Stimulated activated naive CD4-positive, alpha-beta T cell treated with Interleukin-2 at 50 U/mL for 16 hours (primary cell): ENCODE results near the gene DBH.
"Not testable (repeated sequence)": the region's sequence is repeated elsewhere in the genome, so short reads cannot be mapped to it uniquely, and the experiment has no call there.

Source experiments
- DNase-seq: peaks from one replicate; lab custom pipeline; 2025; lab: John Stamatoyannopoulos, UW

Gene DBH

DNA sequence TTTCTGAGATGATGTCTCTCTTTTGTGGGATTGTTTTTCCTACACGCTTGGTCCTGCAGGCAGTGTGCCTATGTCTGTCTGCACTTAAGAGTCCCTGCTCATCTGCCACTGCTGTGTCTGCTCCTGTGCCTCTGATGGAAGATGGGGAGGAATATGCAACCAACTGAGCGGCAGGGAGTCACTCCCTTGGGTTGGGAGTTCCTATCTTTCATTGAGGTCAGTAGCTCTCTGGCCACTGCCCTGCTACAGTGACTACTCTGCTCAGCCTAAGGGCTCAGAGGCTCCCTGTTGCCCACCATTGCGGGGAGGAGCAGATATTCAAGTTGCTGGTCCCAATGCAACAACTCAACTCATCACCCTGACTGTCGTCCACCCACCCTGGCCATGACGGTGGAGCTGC is 13.6 kb upstream of the DBH start:
- DNase-seq = no peak

- DNase-seq = not testable (repeated sequence)
Observed at GRCh38 chr9:133626008-133626407, 10.2 kb upstream of the DBH start.

- no peak for DNase-seq
Observed at GRCh38 chr9:133627341-133627740, 8.8 kb upstream of the DBH start.

GRCh38 chr9:133628766-133629165 is 7.4 kb upstream of the DBH start:
- no peak for DNase-seq

DNA sequence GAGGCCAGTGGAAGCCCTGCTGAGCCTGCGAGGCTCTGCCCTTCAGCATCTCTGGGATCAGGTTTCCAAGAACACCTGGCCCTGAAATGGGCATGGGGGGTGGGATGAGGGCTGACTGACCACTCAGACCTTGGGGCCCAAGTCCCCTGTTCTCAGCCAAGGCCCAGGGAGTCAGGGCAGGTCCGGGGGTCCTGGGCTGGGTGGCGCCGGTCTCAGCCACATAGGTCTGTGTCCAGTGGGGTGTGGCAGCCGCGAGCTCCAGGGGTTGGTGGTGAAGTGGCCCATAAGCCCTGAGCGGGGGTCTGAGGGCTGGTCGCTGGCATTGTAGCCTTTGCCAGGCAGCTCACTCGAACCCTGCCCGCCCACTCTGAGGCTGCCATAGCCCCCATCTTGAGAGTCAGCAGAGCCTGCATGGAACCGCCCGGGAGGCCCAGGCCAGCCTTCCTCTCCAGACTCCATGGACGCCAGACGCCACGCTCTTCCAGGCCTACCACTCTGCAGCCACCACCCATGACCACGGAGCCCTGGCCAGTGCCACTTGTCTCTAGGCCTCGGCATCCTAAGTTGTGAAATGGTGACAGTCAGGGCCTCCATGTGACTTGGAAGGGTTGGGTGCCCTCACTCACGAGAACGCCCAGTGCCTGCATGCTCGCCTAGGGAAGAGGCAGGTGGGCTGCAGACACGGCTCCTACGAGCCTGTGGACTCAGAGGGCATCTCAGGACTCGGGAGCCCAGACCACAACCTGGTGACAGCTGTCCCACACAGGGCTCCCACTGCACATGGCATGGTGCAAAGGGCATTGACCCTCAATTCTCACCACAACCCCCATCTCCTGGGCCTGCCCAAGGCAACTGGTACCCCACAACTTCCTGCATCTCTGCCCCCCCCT is 6.7 kb upstream of the DBH start:
- DNase-seq = no peak

GRCh38 chr9:133631111-133631510 is 5.1 kb upstream of the DBH start:
- DNase-seq = no peak

DNA sequence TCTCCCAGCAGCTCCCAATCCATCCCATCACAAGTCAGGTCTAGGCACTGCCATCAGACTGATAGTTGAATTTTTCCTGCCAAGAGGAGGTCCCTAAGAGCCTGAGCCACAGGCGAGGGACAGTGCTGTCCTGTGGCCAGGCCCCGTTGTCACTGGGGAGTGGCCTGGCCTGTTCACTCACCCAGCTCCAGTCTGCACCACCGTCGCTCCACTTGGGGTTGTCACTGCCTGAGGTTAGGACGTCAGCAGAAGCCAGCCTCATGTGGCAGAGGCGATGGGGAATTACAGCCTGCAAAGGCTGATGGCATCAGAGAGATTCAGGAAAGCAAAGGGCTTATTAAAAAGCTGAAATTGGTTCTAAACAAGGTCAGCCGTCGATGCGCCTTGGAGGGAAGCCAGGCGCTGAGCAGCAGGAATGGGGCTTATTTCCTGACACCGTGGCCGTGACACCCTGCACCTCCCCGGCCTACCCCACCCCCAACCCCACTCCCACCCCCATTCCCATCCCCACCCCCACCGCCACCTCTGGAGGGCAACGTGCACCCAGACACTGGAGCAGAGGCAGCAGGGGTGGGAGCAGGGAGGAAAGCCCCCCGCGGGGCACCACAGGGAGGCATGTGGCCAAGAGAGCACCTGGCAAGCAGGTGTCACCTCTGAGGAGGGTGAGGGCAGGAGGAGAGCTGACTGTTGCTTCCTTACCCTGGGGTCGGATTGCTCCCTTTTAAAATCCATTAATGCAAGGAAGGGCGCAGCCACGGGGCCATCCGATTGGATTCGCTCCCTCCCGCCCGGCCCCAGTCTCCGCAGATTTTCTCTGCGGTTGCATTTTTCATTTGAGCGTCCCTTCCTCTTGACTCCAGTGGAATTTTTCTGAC is 3.1 kb upstream of the DBH start:
- DNase-seq = no peak

- DNase-seq = no peak
Observed at GRCh38 chr9:133633681-133634080, 2.5 kb upstream of the DBH start.

DNA sequence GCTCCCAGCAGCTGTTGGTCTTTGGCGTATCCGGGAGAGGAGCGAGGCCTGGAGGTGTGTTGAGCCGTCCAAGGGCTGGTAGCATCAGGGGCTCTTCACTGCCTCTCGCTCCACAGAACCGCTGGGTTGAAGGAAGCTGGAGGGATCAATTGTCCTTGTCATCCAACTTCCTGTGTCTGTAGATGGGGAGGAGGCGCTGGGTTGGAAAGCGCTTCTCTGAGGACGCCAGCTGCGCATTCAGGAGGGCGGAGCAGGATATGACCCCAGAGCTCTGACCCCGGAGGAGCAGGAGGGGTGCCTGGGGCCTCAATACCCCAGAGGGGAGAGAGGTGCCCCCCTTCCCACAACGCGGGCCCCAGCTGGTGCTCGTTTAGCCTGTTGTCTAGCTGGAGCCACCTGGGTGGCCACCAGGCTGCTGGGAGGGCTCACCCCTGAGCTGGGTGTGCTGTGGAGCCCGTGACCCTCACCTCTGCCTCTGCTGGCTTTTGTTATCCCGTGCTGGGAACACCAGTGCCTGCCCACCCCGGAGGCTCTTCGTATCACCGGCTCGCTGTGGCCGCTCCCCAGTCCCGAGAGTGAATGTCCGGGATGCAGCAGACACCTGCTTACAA is 2.0 kb upstream of the DBH start:
- DNase-seq = no peak

GRCh38 chr9:133635098-133635497 is 1.1 kb upstream of the DBH start:
- DNase-seq = no peak

DNA sequence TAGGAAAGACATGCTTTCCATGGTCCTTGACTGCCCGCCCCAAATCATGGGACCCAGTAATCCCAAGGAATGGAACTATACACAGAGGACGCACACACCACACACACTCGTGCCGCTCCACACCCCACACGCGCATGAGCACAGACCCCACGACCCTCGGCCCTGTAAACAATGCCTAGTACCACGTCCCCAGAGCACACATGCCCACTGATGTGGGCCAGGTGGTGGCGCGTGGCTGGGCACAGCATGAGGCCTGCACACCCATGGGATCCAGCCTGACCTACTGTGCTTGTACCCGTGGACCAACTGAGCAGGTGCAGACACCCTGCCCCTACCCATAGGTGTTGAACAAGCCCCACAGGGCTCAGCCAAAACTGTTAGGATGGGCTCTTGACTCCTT is 739 bp downstream of the DBH start:
- no peak for DNase-seq

- no peak for DNase-seq
Observed at GRCh38 chr9:133637451-133638055, 1.4 kb downstream of the DBH start.

DNA sequence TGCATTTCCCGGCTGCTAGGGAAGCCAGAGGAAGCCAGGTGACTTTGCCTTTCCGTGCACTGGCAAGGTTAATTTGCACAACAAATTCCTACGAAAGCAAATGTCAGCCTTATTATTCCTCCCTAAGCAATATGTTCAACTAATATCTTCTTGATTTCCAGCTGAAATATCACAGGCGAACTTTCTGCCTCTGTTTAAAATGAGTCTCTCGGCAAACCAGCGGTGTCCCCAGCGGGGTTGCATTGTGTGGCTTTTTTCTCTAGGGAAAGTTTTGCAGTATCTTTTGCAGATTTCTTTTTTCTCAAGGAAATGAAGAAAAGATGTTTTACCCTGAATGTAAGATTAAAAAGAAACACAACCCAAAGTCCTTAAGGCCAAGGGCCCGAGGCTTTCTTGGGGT is 1.9 kb downstream of the DBH start:
- DNase-seq = no peak

GRCh38 chr9:133638711-133639110 is 2.5 kb downstream of the DBH start:
- DNase-seq = no peak

- no peak for DNase-seq
Observed at GRCh38 chr9:133639613-133640012, 3.5 kb downstream of the DBH start.

DNA sequence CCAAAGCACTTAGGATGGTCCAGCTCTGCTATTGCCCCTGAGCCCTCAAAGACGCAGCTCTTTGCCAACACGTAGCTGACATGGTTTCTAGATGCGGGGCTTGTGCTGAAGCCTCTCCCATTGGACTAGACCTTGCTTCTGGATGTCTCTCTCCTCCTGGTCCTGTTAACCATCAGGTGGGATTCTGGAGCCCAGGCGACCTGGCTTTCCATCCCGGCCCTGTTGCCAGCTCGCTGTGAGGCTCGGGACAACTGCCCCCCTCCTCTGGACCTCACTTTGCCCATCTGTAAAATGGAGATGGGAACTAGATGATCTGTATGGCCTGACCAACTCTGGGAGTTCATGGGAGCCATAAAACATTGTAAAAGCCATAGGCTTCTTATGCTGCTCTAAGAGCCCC is 4.0 kb downstream of the DBH start:
- no peak for DNase-seq

DNA sequence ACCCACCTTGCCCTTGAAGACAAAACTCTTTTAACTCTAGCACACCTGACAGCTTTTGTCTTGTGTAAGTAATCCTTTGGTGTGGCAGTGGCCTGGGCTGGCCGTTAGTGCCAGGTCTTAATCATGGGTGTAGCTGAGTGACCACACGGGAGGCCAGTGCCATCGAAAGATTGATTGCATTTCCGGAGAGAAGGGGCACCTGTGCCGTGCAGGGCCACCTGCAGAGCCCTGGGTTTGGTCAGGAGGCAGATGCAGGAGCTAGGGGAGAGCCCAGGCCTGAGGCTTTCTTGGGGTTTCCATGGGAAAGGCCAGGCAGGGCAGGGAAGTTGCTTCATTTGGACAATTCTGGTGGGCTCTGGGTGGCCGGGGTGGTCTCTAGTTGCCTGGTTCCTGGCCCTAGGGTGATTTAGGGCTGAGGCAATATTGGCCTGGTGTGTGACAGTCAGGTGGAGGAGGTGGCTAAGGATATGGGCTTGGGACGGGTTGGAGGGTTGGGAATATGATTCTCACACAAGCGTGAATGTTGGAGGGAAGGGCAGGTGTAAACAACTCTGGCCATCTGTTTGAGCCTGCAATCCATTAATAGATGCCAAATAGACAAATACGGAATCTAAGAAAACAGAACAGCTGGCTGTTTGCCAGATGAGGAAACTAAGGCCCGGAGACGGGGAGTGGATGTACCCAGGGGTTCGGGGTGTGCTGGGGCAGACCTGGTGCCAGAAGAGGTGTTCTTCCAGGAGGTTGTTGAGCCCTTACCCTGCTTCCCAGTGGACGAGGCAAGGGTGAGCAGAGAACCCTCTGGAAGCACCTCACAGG is 4.6 kb downstream of the DBH start:
- DNase-seq = no peak

DNA sequence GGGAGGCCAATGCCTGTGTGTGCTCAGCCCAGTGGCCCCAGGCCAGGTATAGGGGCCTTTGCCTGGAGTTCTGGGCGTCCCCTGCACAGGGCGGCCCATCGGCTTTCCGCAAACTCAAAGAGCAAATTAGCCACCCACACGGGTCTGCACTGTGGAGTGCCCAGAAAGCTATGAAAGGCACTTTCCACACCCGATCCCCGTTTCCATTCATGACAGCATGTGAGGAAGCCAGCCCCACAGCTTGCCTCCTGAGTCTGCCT is 5.2 kb downstream of the DBH start:
- no peak for DNase-seq

GRCh38 chr9:133641861-133642595 is 5.9 kb downstream of the DBH start:
- DNase-seq = no peak

GRCh38 chr9:133642708-133643361 is 6.7 kb downstream of the DBH start:
- DNase-seq = no peak

DNA sequence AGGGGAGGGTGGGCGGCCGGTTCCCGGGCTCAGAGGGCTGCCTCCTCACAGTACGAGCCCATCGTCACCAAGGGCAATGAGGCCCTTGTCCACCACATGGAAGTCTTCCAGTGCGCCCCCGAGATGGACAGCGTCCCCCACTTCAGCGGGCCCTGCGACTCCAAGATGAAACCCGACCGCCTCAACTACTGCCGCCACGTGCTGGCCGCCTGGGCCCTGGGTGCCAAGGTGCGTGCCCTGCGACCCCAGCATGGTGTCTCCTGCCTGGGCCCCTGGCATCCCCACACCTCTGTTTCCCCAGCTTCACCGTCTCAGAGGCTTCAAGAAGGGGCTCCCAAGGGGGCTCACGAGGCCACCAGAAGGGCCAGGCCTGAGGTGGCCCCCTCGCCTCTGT is 7.2 kb downstream of the DBH start:
- DNase-seq = no peak
